ENCODE measurements around the gene CKMT2.

CKMT2 gene

DNA sequence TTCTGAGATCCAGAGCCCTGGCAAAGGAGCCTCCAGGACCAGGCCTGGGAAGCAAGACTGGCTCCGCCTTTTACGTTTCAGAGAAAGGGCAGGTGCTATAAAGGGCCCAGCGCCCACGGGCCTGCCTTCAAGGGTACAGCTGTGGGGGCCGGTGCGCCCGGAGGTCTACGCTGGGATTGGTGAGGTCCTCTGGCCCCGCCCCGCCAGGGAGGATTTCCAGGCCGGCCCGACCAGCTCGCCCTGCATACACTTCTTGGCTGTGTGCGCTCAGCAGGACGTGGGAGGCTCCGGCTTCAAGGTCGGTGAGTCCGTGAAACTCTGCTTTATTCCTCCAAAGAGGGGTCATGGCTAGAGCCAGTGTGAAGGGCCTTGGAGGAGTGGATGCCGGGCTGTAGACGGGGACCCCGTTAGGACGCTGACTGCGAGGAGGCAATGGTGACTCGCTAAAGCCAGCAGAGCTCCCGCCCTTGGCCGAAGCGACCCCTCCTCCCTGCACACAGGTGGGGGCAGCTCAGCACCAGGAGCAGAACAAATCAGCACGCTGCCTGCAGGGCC is at the start of gene CKMT2:
Gene CKMT2 (plus strand): TSS at position 243 of the 555 bp plus-strand sequence. CDS start 17,811 bp downstream, outside the sequence.
- in situ Hi-C loops (cut with HindIII; ENCODE audit: low sequenced_read_pairs): no loop called here

DNA sequence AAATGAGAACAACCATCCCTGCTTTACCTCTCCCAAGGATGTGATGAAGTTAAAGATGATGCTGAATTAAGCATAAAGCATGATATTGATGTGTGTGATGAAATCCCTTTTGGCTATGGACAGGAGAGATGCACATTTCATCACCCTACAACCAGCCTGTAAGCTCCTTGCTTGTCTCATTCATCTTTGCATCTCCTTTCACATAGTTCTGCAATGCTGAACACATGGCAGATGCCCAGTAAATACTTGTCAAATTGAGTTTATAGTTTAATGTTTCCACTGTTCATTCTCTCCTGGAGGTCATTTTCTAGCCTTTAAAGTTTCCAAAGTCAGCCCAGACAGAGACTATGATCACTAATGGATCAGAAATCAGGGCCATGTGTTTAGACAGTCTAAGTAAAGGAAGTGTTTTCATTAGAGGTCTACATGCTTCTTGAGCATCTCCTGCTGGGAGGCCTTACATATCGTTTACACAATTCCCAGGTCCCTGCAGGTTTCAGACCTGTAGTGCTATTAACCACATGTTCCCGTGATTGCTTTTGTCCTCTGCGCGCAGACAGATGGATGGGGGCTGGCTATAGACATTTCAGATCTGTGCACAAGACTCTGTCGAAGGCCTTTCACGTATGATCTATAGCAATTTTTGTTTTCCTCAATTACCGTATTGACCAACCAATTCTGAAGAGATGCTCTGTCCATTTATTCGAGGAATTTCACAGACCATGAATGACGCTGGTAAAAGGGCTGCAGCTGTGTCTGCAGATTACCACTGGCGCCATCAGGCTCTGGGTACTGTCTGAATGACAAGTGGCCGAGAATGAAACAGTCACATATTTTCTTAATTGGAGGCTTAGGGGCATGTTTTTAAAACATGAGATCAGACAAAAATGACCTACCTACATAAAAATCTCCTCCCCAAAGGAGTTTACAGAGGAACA is 49.0 kb upstream of the CKMT2 start:
- in situ Hi-C loops (cut with HindIII; ENCODE audit: low sequenced_read_pairs): no loop called here

DNA sequence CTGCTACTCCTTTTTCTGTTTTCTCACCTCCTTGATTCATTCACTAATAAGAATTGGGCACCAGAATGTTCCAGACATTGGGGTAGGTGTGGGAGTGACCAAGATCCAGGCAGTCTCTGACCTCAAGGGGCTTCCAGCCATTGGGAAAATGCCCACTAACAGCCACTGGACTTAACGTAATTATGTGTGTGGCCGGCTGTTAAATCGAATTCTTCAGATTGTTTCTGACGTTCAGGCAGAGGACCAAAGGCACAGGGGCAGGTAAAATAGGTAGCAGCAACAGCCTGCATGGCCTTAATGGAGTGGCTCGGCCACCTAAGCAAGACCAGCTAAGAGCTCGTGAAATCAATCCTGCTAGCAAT is 48.4 kb upstream of the CKMT2 start:
- in situ Hi-C loops (cut with HindIII; ENCODE audit: low sequenced_read_pairs): no loop called here

DNA sequence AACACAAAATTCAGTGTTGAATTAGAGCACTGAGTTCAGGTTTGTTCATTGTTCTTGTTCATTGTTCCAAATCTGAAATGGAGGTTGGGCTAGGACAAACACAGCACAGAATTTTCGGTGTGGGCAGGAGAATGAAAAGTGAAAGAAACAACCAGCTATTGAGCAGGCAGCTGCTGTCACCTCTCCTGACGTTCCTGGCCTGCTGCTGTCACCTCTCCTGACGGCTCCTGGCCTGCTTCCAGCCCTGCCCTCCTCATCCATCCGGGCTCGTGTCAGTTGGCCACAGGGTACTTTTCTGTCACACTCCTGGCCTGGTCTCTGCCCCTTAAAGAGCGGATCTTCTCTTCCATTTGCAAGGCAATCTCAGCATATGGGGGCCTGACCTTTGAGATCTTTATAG is 45.2 kb upstream of the CKMT2 start:
- in situ Hi-C loops (cut with HindIII; ENCODE audit: low sequenced_read_pairs): no loop called here

DNA sequence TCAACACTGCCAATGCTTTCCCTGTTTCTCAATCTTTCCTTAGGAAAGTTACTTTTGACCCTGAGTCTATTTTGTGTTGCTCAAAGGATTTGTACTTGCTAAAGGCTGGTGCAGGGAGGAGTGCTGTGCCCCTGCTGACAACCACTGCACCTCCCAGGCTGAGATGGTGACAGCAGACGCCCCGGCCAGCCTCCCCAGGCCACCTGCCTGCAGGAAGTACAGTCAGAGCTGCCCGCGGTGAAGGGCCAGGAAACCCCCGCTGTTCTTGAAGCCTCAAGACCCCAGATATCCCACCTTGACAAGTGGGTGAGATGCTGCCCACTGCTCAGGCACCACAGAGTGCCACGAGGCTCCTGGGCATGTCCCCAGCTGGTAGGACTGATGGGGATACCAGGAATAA is 44.2 kb upstream of the CKMT2 start:
- in situ Hi-C loops (cut with HindIII; ENCODE audit: low sequenced_read_pairs): no loop called here

DNA sequence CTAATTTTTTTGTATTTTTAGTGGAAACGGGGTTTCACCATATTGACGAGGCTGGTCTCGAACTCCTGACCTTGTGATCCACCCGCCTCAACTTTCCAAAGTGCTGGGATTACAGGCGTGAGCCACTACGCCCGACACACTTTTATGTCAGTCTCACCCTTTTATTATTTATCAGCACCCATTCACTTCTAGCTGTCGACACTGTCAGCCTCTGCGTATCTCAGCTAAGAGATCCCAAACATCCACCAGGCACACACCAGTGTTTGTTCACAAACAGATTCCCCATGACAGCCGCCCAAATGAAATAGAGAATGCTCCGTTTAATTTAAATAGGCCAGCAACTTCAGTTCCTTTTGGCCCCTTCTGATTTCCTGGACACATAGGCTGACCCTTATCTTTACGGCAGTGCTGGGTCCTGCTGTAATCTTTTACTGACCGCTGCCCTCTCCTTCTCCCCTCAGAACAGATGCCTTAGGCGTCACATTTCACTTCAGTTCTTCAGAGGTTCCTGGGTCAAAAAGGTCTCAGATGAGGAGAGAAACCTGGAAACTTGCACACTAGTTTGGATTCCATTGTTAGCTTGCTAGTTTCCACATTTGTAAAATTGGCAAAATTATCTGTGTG is 43.1 kb upstream of the CKMT2 start:
- in situ Hi-C loops (cut with HindIII; ENCODE audit: low sequenced_read_pairs): no loop called here

DNA sequence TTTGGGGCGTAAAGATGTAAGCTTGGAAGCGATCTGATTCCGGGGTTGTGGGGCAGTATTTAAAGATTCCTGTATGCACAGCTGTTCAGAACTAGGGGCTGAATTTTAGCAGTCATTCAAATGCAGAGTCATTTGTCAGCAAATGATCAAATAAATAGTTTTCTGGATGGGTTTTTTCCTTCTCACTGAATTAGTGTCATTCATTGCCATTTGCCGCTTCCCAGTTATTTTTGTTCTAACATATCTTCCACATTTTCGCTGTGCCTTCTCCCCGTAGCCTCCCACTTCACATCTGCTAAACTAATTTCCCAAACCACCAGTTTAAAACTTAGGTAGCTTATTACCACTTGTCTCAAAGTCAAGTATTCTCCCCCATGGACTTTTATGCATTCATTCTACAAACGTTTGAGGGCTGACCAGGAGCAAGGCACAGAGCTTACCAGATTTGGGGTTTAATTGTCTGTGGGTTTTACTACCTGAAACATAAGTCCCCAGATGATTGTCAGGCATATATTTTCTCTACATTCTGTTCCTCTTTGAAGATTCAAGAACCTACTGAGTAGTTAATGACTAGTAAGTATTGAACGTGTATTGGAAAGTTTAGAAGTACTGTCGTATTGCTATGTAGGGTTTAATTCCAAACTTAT is 41.3 kb upstream of the CKMT2 start:
- in situ Hi-C loops (cut with HindIII; ENCODE audit: low sequenced_read_pairs): no loop called here

DNA sequence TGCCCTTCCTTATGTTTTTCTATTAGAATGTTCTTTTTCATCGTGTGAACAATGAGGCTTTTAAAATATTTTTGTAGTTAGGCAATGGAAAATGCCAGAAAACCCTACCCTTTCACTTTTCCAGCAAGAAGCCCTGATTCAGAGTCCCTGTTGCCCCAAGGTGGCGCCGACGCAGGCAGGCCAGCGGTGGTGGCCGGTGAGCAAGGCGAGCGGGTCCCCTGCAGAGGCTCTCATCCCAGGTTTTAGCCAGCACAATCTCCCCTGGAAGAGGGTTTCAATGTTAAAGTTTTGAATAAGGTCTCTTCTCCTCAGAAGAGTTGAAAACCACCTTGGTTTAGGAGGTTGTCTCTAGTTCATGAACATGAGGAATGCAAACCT is 40.8 kb upstream of the CKMT2 start:
- in situ Hi-C loops (cut with HindIII; ENCODE audit: low sequenced_read_pairs): no loop called here

DNA sequence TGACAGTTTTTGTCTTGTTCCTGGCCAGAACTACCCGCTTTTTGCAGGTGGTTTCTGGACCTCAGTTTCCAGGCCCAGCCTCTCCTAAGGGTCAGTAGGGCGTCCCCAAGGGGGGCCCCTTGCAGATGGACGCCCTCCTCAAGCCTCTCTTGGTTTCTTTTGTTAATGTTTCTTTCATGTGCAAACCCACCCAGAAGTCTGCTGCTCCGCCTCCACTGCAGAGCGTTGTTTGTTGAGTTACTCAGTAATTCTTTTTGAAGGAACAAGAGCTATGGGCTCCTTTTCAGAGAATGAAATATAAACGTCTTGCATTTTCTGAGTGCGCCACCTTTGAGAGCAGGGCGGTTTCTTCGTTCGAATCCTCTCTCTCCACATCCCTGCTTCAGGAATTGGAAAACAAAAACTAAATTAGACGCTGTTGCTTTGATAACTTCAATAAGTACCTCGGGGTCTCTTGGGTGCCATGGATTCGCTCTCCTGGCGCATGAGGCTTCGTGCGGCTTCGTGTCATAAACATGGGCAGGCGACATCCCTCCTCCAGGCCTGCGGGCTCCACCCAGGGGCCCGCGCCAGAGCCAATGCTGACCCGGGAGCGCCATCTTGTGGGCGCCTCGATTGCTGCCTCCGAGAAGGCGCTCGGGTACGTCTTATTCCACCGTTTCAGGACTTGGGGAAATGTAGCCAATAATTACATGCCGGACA is 38.3 kb upstream of the CKMT2 start:
- in situ Hi-C loops (cut with HindIII; ENCODE audit: low sequenced_read_pairs): no loop called here

DNA sequence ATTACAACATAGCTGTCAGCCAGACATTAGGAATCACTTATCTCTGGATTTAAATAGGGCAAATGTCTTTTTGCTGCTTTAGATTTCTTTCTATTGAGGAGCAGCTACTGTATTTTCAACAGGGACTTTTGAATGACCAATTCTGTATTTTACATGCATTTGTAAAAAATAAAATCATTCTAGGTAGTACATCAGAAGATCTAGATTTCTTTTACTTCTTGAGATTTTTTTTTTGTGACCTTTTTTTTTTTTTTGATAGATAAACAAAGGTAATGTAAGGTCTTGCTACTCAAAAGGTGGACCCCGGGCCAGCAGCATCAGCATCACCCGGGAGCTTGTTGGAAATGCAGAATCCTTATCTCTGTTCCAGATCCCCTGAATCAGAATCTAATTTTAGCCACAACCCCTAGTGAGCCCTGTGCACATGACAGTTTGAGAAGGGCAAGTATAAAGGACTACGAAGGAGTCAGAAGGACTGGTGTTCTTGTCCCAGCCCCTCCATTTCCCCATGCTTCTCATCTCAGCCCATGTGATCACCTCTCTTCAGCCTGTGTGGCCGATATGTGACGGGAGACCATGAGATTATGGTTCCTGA is 37.7 kb upstream of the CKMT2 start:
- in situ Hi-C loops (cut with HindIII; ENCODE audit: low sequenced_read_pairs): no loop called here

DNA sequence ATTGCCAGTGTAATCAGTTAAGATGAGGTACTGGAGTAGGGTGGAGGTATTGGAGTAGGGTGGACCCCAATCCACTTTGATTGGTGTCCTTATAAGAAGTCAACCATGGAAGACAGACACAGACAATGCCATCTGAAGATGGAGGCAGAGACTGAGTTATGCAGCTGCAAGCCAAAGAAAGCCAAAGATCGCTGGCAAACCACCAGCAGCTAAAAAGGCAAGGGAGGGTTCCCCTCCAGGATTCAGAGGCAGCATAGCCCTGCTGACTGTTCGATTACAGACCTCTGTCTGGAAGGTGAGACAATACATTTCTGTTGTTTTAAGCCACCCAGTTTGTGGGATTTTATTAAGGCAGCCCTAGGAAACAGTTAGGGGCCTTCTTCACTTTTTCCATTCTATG is 30.5 kb upstream of the CKMT2 start:
- in situ Hi-C loops (cut with HindIII; ENCODE audit: low sequenced_read_pairs): no loop called here

DNA sequence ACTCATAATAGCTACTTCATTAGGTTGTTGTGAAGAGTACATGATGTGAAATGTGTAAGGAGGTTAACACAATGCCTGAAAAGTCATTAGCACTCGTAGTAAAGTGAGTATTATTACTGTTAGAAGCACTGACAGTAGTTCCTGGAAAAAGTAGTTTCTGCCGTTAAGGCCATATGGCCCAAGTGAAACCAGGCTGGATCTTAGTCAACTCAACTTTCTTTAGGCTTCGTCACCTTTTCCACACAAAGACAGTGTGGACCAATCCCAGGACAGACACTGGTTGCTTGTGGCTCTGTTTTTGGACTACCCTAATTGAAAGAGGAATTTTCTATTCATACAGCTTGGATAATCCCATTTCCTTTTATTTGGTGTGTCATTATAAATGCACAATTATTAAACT is 29.4 kb upstream of the CKMT2 start:
- in situ Hi-C loops (cut with HindIII; ENCODE audit: low sequenced_read_pairs): no loop called here

DNA sequence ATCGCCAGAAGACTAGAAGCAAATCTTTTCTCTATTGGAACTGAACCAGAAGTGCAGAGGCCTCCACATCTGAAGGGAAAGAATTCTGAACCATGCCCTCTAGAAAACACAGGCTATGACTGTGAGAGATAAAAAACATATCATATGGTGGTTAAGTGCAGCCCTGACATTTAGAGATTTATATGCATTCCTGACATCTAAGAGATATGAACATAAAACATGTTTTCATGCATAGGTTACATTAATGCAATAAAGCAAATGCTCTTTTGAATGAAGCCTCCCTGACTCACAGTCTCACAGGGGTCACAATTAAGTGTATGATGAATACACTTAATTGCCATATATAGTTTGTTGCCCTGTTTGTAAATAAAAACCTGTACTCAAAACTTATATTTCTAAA is 28.9 kb upstream of the CKMT2 start:
- in situ Hi-C loops (cut with HindIII; ENCODE audit: low sequenced_read_pairs): no loop called here

DNA sequence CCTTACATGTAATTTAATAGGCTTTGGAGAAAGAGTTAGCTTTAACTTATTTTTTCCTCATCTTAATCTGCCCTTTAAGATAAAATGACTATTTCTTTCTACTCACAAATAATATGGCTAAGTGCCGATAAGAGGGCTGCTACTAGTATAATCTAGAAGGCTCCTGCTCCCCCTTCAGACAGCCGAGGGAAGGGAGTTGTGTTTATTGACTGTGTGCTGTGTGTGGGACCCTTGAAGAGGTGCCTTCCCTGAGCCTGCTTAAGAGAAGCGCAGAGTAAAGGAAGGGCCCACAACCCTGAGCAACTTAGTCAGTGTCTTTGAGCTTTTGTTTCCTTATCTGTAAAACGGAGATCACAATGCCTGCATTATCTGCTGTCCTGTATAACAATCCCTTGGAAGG is 28.1 kb upstream of the CKMT2 start:
- in situ Hi-C loops (cut with HindIII; ENCODE audit: low sequenced_read_pairs): no loop called here

DNA sequence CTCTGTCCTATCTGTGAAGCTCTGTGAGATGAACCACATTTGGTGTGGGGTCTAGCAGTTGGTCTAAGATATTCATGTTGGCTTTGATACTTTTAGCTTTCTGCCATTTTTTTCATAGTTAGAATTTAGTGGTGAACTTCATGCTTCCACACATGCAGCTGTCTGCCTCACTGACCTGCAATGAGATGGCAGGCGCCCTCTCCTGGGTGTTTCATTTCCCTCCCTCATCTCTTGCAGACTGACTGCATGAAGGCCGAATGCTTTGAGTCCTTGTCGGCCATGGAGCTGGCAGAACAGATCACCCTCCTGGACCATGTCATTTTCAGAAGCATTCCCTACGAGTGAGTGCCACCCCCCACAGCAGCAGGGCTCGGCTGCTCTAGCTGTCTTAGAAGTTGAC is 26.1 kb upstream of the CKMT2 start:
- in situ Hi-C loops (cut with HindIII; ENCODE audit: low sequenced_read_pairs): no loop called here

DNA sequence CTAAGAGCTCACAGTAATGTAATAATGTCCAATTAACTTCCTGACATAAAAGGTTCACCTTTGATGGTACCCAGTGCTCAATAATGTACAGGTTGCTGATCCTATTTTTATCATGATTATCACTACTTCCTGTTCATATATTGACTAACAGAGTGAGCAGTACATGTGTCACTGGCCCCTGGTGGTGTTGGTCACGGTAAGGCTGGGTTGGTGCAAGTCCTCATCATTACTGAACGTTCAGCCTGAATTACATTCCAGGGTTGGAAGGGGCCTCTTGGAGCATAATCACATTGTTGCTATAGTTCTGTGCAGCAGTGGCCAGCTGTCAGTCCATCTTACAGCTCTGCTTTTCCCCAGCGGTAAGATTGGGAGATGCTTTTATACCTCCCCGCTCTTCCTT is 24.2 kb upstream of the CKMT2 start:
- in situ Hi-C loops (cut with HindIII; ENCODE audit: low sequenced_read_pairs): no loop called here

DNA sequence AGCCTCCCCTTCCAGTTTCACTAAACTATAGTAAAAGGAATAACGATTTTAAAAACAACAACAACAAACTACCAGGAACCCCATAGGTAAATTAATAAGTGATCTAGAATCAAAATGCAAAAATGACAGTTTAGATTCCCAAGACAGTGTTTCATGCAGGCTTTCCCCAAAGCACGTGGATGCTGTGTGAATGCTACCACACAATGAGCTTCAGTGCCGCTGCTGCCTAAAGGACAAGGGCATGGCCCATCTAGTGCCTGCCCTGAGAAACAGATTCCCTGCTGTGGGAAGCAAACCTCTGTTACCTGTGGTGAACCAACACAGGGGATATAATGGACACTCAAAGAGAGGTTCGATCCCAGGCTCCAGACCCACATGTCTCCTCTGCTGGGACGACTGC is 23.7 kb upstream of the CKMT2 start:
- in situ Hi-C loops (cut with HindIII; ENCODE audit: low sequenced_read_pairs): no loop called here

DNA sequence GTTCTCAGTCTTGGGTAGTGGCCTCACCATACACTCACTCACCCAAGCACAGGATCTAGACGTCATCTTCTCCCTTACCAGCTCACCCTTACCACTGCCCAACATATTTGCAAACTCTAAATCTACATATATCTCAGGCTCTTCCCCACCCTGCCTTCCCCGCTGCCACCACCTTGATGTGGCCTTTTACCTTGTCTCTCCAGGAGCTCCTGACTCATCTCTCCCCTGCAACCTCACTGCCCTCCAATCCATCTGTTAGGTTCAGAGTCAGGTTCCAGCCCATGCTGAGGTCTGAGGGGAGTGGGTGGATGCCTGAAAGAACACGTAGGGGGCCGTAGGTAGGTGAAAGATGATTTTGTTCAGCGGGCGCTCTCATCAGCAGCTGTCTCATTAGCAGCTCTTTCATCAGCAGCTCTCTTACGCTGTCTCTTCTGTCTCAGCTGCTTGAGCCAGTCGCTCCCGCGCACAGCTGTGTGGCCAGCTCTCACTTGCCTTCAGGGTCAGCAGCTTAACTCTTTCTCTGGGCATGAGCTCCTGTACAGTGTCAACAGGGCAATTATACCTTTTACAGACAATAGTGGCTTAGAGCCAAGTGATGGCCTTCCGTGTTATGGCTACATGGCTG is 23.1 kb upstream of the CKMT2 start:
- in situ Hi-C loops (cut with HindIII; ENCODE audit: low sequenced_read_pairs): no loop called here

DNA sequence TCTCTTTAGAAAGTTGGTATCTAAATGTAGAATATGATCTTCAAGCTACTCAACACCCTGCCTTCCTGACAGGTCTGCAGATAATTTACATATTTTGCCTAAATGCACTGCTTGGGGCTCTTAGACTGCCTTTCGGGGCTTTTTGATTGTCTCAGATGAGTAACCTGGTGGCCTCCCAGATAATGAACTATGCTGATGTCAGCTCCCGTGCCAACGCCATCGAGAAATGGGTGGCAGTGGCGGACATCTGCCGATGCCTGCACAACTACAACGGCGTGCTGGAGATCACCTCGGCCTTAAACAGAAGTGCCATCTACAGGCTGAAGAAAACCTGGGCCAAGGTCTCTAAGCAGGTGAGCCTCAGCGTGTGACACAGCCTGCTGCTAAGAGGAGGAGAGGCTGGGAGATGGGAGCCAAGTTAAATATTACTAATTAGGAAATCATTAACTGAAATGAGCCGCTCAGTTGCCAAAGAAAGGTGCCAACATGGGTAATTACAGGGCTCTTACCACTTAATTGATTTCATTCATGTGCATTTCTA is 20.8 kb upstream of the CKMT2 start:
- in situ Hi-C loops (cut with HindIII; ENCODE audit: low sequenced_read_pairs): no loop called here

DNA sequence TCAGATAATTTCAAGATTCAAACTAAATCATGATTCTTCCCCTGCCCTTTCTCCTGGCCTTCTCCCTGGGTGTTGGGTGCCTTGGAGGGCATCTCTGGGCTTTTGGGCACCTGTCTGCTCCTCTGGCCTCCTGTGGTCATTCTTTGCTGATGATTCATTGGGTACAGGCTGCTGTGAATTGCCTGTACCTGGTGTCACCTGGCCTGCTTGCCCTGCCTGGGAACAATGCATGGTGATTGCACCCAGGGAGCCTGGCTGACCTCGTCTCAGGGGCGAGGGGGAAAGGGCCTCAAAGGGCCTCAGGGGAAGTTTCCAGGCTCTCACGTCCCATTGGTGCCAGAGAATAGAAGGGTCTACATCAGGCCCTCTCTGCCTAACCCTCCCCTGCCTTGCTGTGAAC is 20.1 kb upstream of the CKMT2 start:
- in situ Hi-C loops (cut with HindIII; ENCODE audit: low sequenced_read_pairs): no loop called here

Data from DLD1 (cell line).